Gastroesophageal sphincter (tissue), 4 donors: Measurements from ENCODE around the gene CDIP1. TPM values are rescaled to one million over a fixed set of nuclear protein-coding genes. Genes with fewer than 3 reads are reported as not detected.

ENCODE experiments used
- ATAC-seq: fragments of 150-250 bp; one replicate; pipeline ENCODE4 v1.9.1; 2016; ENCODE audit warnings: mild to moderate bottlenecking, moderate library complexity
- H3K27ac ChIP-seq, 4 donors: fragments of 200-600 bp; sonication (generic) in 3 of 4; 1 replicate in 3 of 4; 2 replicates in 1 of 4; pipeline ENCODE4 v1.5.1; 2016 to 2019
- H3K27me3 ChIP-seq: fragments of 200-600 bp; sonication (generic); one replicate; pipeline ENCODE4 v1.5.1; 2019
- H3K36me3 ChIP-seq, 2 donors: fragments of 200-600 bp; sonication (generic); one replicate each; pipeline ENCODE4 v1.5.1; 2019; ENCODE audit warnings: control low read depth in 1 of 2
- H3K4me1 ChIP-seq, 3 donors: fragments of 200-600 bp; sonication (generic); 1 replicate in 2 of 3; 2 replicates in 1 of 3; pipeline ENCODE4 v1.5.1; 2016 to 2019; ENCODE audit warnings: control low read depth in 2 of 3
- H3K4me3 ChIP-seq, 2 donors: fragments of 200-600 bp; sonication (generic); one replicate each; pipeline ENCODE4 v1.5.1; 2019; ENCODE audit warnings: mild to moderate bottlenecking in 1 of 2, moderate library complexity in 1 of 2
- H3K9me3 ChIP-seq, 3 donors: fragments of 200-600 bp; sonication (generic); one replicate each; pipeline ENCODE4 v1.5.1; 2017 to 2019; ENCODE audit warnings: control low read depth in 2 of 3
- EP300 ChIP-seq: sonication (generic); formaldehyde crosslinking; IDR thresholded peaks from one replicate; pipeline ENCODE4 v1.6.1; 2017; ENCODE audit warnings: antibody characterized with exemption, mild to moderate bottlenecking
- POLR2A ChIP-seq, 2 donors: fragments of 450-650 bp; IDR thresholded peaks; one replicate each; pipeline ENCODE4 v1.6.1; 2017; ENCODE audit warnings: antibody characterized with exemption in 2 of 2, mild to moderate bottlenecking in 2 of 2, moderate library complexity in 1 of 2
- POLR2AphosphoS5 ChIP-seq: sonication (generic); formaldehyde crosslinking; IDR thresholded peaks from one replicate; pipeline ENCODE4 v1.6.1; 2017; ENCODE audit warnings: antibody characterized with exemption
- WGBS, 2 donors: methylation state at CpG; one replicate each; pipeline ENCODE4 v1.1.5; 2018; ENCODE audit warnings: low coverage in 1 of 2; 5-methylcytosine and 5-hydroxymethylcytosine counted together
- total RNA-seq, 4 donors: library from RNA; depleted of rRNA; stranded (reverse); fragments of >200 nt; gene quantifications; one replicate each; pipeline ENCODE4 v1.1.0, GENCODE V29; 2016
- TF ChIP-seq, protein P1 (sequence below), 4 experiments: fragments of 200-600 bp in 2 of 4; fragments of 450-650 bp in 2 of 4; sonication (generic) in 1 of 4; IDR thresholded peaks; one replicate each; pipeline ENCODE4 v1.5.1; 2017 to 2019; ENCODE audit warnings: antibody characterized with exemption in 4 of 4, mild to moderate bottlenecking in 2 of 4, moderate library complexity in 2 of 4

CDIP1 gene
- total RNA-seq, 4 donors from 2014 or later = 13.2 to 31.5 (median 18.7) TPM

DNA sequence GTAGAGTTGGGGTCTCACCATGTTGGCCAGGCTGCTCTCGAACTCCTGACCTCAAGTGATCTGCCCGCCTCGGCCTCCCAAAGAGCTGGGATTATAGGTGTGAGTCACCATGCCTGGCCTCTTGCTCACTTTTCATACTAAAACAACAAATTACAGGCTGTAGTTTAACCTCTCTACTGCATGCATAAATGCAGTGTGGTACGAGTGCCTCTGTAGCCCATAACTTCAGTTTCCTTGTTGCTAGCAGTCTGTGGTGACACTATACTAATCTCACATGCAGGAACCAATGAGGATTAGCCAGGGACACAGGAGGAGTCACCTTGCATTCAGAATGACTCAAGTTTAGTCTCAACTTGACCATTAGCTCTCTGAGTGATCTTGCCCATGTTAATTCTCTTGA is 42.3 kb downstream of the CDIP1 start:
- peaks cover 0 to 14% of the 10 kb centered on the region in 2 donors for H3K36me3 ChIP-seq
- peaks cover 0 to 18% (median 7%) of the 10 kb centered on the region in 3 donors for H3K4me1 ChIP-seq
- H3K27me3 ChIP-seq = no peaks in the 10 kb centered on the region
- 87% methylated on average over 3 of the region's 4 CpGs; no CpG with 5 or more reads in 1 of the 2 donors for WGBS, 2 donors
- no peaks in the 10 kb centered on the region for H3K9me3 ChIP-seq
- no peak overlapping the region for H3K4me3 ChIP-seq
- no peak overlapping the region for H3K27ac ChIP-seq
- TF ChIP-seq, protein P1, sequence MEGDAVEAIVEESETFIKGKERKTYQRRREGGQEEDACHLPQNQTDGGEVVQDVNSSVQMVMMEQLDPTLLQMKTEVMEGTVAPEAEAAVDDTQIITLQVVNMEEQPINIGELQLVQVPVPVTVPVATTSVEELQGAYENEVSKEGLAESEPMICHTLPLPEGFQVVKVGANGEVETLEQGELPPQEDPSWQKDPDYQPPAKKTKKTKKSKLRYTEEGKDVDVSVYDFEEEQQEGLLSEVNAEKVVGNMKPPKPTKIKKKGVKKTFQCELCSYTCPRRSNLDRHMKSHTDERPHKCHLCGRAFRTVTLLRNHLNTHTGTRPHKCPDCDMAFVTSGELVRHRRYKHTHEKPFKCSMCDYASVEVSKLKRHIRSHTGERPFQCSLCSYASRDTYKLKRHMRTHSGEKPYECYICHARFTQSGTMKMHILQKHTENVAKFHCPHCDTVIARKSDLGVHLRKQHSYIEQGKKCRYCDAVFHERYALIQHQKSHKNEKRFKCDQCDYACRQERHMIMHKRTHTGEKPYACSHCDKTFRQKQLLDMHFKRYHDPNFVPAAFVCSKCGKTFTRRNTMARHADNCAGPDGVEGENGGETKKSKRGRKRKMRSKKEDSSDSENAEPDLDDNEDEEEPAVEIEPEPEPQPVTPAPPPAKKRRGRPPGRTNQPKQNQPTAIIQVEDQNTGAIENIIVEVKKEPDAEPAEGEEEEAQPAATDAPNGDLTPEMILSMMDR (IDR thresholded peaks at IDR 0.05) = no peak
- TF ChIP-seq EP300 (no peak), POLR2A (IDR thresholded peaks at IDR 0.05) (no peak), POLR2AphosphoS5 (no peak)
- ATAC-seq = no peak

DNA sequence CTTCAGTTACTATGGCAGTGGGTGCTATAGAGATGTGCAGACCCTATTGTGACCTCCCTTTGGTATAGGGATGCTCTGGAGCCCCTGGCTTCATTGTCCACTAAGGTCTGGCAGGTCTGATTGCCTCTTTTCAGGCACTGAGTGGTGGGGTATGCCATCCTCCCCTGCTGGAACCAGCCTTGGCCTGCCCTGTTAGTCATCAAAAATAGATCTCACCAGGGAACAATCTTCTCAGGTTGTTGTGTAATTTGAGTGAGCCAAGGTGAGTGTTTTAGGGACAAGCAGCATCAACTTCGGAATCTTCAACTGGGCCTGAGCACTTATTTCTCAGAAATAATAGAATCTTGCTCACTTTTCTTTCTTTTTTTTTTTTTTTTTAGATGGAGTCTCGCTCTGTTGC is 42.8 kb downstream of the CDIP1 start:
- H3K36me3 ChIP-seq = peaks cover 0 to 14% of the 10 kb centered on the region in 2 donors
- no peaks in the 10 kb centered on the region for H3K9me3 ChIP-seq
- TF ChIP-seq POLR2A (IDR thresholded peaks at IDR 0.05) = no peak
- TF ChIP-seq EP300 = no peak
- TF ChIP-seq, protein P1 (IDR thresholded peaks at IDR 0.05) = no peak
- TF ChIP-seq POLR2AphosphoS5 = no peak
- H3K27me3 ChIP-seq = no peaks in the 10 kb centered on the region
- 93% methylated on average over 1 to 2 of the region's 2 CpGs for WGBS, 2 donors
- H3K4me1 ChIP-seq = peaks cover 0 to 13% (median 4%) of the 10 kb centered on the region in 3 donors
- no peak for ATAC-seq
- H3K4me3 ChIP-seq = no peak overlapping the region
- no peak overlapping the region for H3K27ac ChIP-seq

DNA sequence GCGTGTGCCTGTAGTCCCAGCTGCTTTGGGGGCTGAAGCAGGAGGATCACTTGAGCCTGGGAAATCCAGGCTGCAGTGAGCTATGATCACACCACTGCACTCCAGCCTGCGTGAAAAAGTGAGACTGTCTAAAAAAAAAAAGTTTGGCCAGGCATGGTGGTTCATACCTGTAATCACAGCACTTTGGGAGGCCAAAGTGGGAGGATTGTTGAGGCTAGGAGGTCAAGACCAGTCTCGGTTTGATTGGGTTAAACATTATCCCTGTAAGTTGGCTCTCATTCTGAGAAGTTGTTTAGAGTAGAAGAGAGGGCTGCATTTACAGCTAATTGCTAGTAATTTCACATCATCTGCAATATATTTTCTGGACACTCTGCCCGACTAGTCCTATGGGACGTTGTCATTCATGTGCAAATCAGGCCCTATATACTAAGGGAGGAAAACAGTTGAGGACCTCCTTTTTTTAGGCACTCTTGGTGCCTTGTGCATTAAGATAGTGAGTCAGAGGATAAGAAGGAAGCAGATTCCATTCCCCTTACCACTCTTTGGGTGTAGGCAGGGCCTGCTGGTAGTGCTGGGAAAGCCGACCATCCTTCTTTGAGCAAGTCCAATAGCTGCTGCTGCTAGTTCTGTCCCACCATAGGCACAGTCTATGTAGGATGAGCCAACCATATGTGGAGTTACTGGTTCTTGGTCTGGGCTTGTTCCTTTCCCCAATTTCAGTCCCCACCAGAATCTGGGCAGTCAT is 43.7 kb downstream of the CDIP1 start:
- H3K4me1 ChIP-seq = peaks cover 0 to 4% (median 2%) of the 10 kb centered on the region in 3 donors
- H3K27ac ChIP-seq = no peak overlapping the region
- no peak for ATAC-seq

DNA sequence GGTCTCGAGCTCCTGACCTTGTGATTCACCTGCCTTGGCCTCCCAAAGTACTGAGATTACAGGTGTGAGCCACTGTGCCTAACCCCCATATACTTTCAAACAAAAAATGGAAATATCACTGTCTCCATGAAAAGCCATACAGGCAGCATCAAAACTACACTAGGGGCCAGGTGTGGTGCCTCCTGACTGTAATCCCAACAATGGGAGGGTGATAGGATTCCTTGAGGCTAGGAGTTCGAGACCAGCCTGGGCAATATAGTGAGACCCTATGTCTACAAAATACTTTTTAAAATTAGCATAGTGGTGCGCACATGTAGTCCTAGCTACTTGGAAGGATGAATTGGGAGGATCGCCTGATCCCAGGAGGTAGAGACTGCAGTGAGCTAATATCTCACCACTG is 46.7 kb downstream of the CDIP1 start:
- no peak overlapping the region for H3K4me3 ChIP-seq
- 93 to 100% methylated on average over 1 to 3 of the region's 4 CpGs for WGBS, 2 donors
- no peaks in the 10 kb centered on the region for H3K27me3 ChIP-seq
- peaks cover 0 to 25% of the 10 kb centered on the region in 2 donors for H3K36me3 ChIP-seq
- no peak for TF ChIP-seq POLR2AphosphoS5
- no peak for TF ChIP-seq POLR2A (IDR thresholded peaks at IDR 0.05)
- TF ChIP-seq, protein P1 (IDR thresholded peaks at IDR 0.05) = no peak
- TF ChIP-seq EP300 = no peak
- H3K27ac ChIP-seq = no peak overlapping the region
- ATAC-seq = no peak
- H3K9me3 ChIP-seq = no peaks in the 10 kb centered on the region
- peaks cover 0 to 10% (median 0%) of the 10 kb centered on the region in 3 donors for H3K4me1 ChIP-seq

More for the DNA sequence above, 43.7 kb downstream of the CDIP1 start:
- Histone ChIP-seq H3K27me3 (no peaks in the 10 kb centered on the region), H3K36me3 (peaks cover 0 to 16% of the 10 kb centered on the region in 2 donors), H3K9me3 (no peaks in the 10 kb centered on the region), H3K4me3 (no peak overlapping the region)
- TF ChIP-seq POLR2A (IDR thresholded peaks at IDR 0.05) (no peak), EP300 (no peak), POLR2AphosphoS5 (no peak)
- TF ChIP-seq, protein P1 (IDR thresholded peaks at IDR 0.05) = no peak
- 62 to 83% methylated on average over 4 to 5 of the region's 6 CpGs for WGBS, 2 donors

DNA sequence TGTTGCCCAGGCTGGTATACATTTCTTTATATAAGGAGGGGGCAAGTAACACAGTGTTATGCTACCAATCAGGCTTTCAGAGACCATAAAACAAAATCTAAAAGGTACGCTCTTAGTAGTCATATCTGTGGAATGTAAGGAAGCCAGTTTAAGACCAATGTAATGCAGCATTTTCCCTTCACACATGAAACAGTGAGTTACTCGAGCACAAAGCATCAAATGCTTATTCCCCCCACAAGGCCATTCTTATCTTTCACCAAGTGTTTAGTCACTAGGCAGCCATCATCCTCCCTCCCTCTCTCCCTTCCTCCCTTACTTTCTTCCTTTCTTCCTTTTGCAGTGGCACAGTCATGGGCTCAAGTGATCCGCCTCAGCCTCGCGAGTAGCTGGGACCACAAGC is 49.5 kb downstream of the CDIP1 start:
- Histone ChIP-seq H3K36me3 (peaks cover 0 to 40% of the 10 kb centered on the region in 2 donors), H3K4me1 (peaks cover 0 to 20% (median 0%) of the 10 kb centered on the region in 3 donors), H3K4me3 (no peak overlapping the region), H3K27me3 (no peaks in the 10 kb centered on the region), H3K27ac (no peak overlapping the region), H3K9me3 (no peaks in the 10 kb centered on the region)
- TF ChIP-seq POLR2AphosphoS5 = no peak
- no peak for TF ChIP-seq EP300
- TF ChIP-seq, protein P1 (IDR thresholded peaks at IDR 0.05) = no peak
- TF ChIP-seq POLR2A (IDR thresholded peaks at IDR 0.05) = no peak
- 88 to 91% methylated on average over 5 of the region's 5 CpGs for WGBS, 2 donors
- ATAC-seq = no peak
